Non-pigmented ciliary epithelial cell (primary cell): Measurements from ENCODE around the gene ZC3H11A.

Experiments used
- DNase-seq: peaks from one replicate; pipeline ENCODE4 v3.0.0-alpha.2; 2010; ENCODE audit warnings: low read depth

The ZC3H11A gene

DNA sequence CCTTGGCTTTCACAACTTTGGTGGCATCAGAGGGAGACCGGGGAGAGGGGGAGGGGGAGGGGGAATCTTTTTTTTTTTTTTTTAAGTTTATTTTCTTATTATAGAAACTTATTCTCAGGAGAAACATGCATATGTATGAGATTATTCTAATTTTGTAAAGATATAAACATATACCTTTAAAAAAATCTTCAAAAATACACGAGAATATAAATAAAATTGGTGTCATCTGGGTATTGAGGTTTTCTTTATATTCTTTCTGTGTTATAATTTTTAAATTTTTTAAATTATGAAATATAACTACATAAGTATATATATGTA, 47.1 kb downstream of the ZC3H11A start:
- DNase-seq: no peak

DNA sequence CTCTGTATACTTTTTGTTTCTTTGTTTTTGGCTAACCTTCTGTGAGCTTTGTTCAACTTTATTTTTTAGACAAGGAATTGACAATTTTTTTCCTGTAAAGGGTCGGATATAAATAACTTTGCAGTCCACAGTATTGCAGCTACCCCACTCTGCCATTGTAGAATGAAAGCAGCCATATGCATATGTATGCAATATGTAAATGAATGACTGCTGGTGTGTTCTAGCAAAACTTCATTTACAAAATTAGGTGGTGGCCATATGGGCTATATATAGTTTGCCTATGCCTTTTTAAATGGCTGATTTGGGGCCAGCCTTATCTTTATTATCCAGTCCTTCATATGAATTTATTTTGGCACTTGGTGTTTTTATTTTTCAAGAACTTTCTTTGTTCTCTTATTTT, 48.0 kb downstream of the ZC3H11A start:
- DNase-seq: no peak
